ENCODE data around the gene GNB1L.

GNB1L gene

GRCh38 chr22:19859861-19860510 lies 5.3 kb upstream of the GNB1L start:
- DNase-seq = no peak

- no peak for DNase-seq
These were observed 2.7 kb upstream of the GNB1L start for GRCh38 chr22:19857382-19857781.

GRCh38 chr22:19855504-19856409 lies 1.1 kb upstream of the GNB1L start:
- no peak for DNase-seq

DNA sequence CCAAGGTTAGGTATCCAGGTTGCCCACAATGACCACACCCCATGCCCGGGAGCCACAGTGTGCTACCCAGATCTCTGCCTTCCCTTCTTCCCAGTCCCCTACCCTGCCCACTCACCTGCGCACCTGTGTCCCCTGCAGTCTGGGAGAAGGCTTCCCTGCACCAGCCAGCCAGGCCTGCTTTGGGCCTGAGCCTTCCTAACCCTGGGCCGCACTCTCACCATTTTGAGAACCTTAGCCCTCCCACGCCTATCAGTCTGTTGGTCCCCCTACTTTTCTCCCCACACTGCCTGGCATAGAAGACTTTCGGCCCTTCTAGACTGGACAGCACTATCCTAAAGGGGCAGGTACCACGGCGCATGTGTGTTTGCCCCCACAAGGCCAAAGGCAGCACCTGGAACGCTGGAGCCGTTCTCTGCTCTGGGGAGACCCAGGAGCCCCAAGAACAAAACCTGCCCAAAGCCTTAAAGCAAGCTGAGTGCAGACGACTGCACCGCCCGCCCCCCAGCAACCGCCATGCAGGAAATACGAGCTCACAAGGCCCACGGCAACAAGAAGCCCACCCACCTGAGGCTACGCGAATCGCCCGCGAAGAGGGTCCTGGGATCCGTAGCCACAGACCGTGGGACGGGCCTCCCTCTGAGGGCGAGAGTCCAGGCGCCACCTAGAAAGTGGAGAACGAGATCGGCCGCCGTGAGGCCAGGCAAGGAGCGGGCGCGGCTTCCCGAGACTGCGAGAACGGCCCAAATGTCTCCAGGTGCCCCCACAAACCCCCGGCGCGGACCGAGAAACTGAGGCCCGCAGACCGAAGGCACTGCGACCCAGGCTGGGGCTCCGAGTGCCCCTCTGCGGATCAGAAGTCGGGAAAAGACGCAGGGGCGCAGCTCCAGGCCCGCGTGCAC lies 546 bp downstream of the GNB1L start:
- DNase-seq = no peak

DNA sequence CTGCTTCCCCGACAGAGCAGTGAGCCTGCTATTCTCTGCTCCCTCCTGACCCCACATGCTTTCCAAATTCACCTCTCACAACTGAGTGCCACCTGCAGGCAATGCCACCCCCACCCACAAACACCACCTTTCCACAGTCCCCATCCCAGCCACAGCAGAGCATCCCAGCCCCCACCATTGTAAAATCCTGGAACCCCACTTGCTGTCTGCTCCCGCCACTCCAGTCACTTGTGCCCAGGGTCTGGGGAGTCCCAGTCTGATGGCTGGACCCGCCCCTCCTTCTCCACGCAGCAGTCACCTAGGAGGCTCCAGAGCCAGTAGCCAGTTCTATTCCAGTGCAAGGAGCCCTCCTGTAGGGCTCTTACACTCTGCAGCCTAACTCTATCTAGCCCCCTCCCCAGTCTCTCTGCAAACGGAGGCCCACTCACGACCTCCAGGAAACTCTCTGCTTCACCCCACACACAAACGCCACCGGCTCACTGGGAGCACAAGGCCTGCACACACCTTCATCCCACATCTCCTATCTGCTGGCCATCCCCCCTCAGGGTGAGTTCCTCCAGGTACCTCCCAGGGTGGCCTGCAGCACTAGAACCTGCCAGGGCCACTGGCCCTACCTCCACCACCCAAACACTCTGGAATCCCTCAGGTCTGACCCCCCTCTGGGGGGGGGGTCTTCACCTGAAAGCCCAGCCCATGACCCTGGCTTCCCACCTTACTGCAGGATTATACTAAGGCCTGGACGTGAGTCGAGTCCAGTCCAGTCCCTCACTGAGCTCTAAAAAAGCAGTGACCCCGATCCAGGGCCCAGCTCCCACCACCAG lies 1.4 kb downstream of the GNB1L start:
- DNase-seq = no peak

DNA sequence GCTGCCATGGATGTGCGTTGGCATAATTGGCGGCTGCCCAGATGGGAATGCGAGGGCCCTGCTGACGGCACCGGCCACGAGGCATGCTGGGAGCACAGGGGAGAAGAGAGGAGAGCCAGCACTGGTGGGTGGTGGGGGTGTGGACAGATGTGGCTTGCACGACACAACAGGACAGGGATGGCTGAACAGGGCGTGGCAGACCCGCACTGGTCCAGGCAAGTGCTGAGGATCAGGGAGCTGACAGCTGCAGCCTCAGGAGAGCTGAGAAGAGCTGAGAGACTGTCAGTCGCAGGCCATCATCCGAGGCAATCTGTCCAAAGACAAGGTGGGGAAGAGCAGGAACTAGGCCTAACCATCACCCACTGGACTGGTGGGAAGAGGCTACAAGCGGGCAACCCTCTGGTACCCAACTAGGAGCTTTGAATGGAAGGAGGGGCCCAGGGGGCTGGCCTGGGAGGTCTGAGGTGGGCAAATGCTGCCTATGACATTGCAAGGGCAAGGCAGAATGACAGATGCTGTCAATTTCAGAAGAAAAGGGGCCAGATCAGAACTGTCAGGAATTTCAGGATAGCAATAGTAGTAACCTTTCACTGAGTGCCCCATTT lies 2.4 kb downstream of the GNB1L start:
- DNase-seq = no peak

GRCh38 chr22:19851291-19852176 lies 3.1 kb downstream of the GNB1L start:
- DNase-seq = no peak

- DNase-seq = no peak
These were observed 3.9 kb downstream of the GNB1L start for GRCh38 chr22:19850763-19851109.

DNA sequence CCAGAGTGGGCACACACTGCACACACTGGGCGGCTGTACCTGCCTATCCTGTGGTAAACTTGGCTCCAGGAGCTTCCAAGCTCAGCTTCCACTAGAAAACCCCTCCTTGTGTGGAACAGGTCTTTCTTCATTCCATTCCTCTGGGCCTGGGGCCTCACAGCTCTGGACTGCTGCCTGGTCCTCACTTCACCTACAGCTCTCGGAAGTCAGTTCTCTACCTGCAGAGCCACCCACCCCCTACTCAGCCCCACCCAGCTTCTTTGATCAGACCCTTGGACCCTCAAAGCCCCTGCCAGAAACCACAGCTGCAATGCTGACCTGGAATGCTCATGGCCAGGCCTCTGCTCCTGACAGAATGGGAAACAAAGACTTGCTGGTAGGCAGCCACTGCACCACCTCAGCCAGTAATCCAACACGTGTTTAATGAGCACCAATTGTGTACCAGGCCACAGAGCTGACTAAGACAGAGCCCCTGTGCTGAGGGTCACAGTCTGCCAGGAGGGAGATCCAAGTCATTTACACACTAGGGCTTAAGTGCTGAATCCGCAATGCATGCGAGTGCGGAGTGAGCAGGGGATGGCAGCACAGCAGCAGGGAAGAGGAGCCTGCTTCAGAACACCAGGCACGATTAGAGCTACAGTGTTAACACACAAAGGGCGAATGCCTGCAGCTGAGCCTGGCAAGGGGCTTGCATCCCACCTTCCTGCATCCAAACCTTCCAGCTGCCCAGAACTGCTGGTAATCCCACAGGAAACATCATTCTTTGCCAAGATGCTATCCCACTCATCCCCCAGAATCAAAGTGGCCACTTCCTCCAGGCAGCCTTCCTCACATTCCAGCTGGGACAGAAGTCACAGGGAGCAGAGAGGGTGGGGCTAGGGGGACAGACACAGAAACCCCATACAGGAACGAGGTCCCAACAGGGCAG lies 4.6 kb downstream of the GNB1L start:
- DNase-seq = no peak

GRCh38 chr22:19848298-19849224 lies 6.1 kb downstream of the GNB1L start:
- DNase-seq = no peak

DNA sequence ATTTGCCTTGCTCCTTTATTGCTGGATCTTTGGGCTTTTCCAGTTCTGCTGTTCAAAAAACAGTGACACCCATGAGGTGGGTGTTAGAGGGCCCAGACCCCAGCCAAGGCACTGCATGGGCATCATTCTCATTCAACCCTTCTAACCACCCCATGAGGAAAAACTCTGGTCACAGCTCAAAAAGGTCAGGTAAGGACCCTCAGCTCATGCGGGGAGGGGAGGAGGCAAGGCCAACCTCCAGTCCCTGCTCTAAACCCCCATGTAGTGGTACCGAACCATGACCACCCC lies 7.4 kb downstream of the GNB1L start:
- DNase-seq = no peak

- no peak for DNase-seq
These were observed 7.9 kb downstream of the GNB1L start for GRCh38 chr22:19846620-19847344.

GRCh38 chr22:19845054-19845722 lies 9.5 kb downstream of the GNB1L start:
- no peak for DNase-seq

DNA sequence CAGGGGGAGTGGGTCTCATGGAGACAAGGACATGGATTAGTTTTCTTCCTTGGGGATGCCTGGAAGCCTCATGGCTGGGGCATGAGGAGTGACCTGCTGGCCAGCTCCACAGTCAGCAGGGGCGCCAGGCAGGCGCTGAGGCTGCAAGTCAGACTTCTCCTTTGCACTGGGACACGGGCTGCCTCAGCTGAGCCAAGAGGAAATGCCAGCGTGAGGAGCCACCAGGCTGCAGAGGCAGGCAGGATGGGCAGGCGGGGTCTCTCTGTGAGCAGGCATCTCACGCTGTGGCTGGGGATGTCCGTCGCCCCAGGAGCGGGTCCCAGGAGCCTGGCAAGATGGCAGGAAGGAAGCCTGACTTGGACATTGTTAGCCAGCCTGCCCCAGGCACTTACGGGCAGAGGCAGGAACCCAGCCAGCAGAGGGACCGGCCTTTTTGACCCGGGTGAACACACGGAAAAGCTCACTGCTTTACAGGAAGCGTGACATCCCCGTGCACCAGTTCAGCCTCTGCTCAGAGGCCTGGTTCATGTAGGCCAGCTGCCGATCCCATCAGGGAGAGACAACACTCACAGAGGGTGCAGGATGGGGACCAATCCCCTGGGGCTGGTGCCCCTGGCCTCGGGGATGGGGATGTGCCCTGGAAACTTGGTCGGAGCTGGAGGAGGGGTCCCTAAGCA lies 10.2 kb downstream of the GNB1L start:
- no peak for DNase-seq

- no peak for DNase-seq
These were observed 10.8 kb downstream of the GNB1L start for GRCh38 chr22:19843857-19844376.

GRCh38 chr22:19843107-19843856 lies 11.4 kb downstream of the GNB1L start:
- no peak for DNase-seq

Data from NCI-H526 treated with DMSO at 0.1 percent for 48 hours (cell line).